ENCODE data around the gene CNKSR3.
"Not testable (repeated sequence)": the region's sequence is repeated elsewhere in the genome, so short reads cannot be mapped to it uniquely, and the experiment has no call there.

Gene CNKSR3

DNA sequence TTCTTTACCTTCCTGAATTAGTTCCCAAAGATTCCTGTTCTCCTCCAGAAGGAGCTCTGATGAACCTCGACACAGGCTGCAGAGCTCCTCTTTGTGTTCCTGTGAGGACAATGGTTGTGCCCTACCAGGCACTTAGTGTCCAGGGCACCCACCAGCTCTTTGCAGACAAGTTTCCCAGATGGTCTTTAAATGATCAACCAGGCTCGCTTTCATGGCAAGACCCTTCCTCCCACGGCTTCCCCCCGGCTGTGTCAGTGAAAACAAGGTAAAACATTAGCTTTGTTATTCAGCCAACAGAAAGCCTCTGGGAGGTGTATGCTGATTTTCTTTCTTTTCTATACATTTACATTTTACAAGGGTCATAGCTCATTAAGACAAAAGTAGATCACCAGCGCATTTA is 32.3 kb upstream of the CNKSR3 start:
- no peak overlapping the region for H3K4me2 ChIP-seq (ENCODE audit: low read length)
- no peak overlapping the region for H3K27ac ChIP-seq (ENCODE audit: low read depth, low read length, poor library complexity, severe bottlenecking)

DNA sequence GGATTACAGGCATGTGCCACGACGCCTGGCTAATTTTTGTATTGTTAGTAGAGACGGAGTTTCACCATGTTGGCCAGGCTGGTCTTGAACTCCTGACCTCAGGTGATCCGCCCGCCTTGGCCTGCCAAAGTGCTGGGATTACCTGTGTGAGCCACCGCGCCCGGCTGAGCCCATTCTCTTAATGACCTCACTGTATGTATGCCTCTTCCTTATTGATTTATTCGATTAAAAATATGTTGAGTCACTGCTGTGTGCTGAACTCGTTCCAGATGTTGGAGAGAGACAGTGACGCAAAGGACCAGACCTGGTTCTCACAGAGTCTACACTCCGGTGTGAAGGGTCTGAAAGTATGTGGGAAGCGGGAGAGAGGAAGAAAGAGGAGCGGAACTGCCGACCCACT is 31.4 kb upstream of the CNKSR3 start:
- not testable (repeated sequence) for H3K9ac ChIP-seq (ENCODE audit: low read length); H3F3A ChIP-seq (ENCODE audit: insufficient read depth, low read length); H3K4me2 ChIP-seq (ENCODE audit: low read length); H3K9me3 ChIP-seq (ENCODE audit: low read length); H3K4me3 ChIP-seq (ENCODE audit: low read depth, low read length, poor library complexity, severe bottlenecking); H3K79me2 ChIP-seq (ENCODE audit: insufficient read depth, low read length); H3K27me3 ChIP-seq (ENCODE audit: insufficient read depth, low read length); H3K4me1 ChIP-seq (ENCODE audit: insufficient read depth, low read length, severe bottlenecking); H2AFZ ChIP-seq (ENCODE audit: low read length); H3K9me2 ChIP-seq (ENCODE audit: low read depth, low read length); H3K36me3 ChIP-seq (ENCODE audit: insufficient read depth, low read length); H4K20me1 ChIP-seq (ENCODE audit: insufficient read depth, low read length); H3K27ac ChIP-seq (ENCODE audit: low read depth, low read length, poor library complexity, severe bottlenecking)

More for the DNA sequence above, 32.3 kb upstream of the CNKSR3 start:
- no peak for TF ChIP-seq EZH2 (IDR thresholded peaks at IDR 0.05; ENCODE audit: borderline replicate concordance, low read length)
- TF ChIP-seq, protein P1, sequence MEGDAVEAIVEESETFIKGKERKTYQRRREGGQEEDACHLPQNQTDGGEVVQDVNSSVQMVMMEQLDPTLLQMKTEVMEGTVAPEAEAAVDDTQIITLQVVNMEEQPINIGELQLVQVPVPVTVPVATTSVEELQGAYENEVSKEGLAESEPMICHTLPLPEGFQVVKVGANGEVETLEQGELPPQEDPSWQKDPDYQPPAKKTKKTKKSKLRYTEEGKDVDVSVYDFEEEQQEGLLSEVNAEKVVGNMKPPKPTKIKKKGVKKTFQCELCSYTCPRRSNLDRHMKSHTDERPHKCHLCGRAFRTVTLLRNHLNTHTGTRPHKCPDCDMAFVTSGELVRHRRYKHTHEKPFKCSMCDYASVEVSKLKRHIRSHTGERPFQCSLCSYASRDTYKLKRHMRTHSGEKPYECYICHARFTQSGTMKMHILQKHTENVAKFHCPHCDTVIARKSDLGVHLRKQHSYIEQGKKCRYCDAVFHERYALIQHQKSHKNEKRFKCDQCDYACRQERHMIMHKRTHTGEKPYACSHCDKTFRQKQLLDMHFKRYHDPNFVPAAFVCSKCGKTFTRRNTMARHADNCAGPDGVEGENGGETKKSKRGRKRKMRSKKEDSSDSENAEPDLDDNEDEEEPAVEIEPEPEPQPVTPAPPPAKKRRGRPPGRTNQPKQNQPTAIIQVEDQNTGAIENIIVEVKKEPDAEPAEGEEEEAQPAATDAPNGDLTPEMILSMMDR (IDR thresholded peaks at IDR 0.05; ENCODE audit: low read length), result no peak
- Histone ChIP-seq H3K36me3 (ENCODE audit: insufficient read depth, low read length) (no peaks in the 10 kb centered on the region), H3K79me2 (ENCODE audit: insufficient read depth, low read length) (no peaks in the 10 kb centered on the region), H2AFZ (ENCODE audit: low read length) (no peak overlapping the region), H3K4me3 (ENCODE audit: low read depth, low read length, poor library complexity, severe bottlenecking) (no peak overlapping the region), H4K20me1 (ENCODE audit: insufficient read depth, low read length) (no peaks in the 10 kb centered on the region), H3K9me3 (ENCODE audit: low read length) (no peaks in the 10 kb centered on the region), H3F3A (ENCODE audit: insufficient read depth, low read length) (no peaks in the 10 kb centered on the region), H3K27me3 (ENCODE audit: insufficient read depth, low read length) (no peaks in the 10 kb centered on the region), H3K4me1 (ENCODE audit: insufficient read depth, low read length, severe bottlenecking) (no peaks in the 10 kb centered on the region), H3K9ac (ENCODE audit: low read length) (no peak overlapping the region), H3K9me2 (ENCODE audit: low read depth, low read length) (no peaks in the 10 kb centered on the region)

DNA sequence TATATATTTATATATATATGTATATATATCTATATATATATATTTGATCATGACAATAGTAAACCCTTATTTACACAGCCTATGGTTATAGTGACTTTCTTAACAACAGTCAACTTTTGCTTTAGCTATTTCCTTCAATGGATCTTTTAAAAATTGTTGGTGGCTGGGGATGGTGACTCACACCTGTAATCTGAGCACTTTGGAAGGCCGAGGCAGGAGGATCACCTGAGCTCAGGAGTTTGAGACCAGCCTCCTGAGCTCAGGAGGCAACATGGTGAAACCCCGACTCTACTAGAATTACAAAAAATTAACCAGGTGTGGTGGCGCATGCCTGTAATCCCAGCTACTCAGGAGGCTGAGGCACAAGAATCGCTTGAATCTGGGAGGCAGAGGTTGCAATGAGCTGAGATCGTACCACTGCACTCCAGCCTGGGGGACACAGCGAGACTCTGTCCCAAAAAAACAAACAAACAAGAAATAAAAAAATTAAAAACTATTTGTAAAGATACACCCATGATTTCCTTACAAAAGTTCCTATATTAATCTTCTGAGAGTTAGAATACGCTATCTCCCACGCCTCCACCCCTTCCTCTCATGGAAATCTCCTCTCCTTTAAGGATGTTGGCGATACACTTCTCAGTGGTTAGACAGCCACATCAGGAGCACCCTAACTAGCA is 29.2 kb upstream of the CNKSR3 start:
- no peaks in the 10 kb centered on the region for H3K79me2 ChIP-seq (ENCODE audit: insufficient read depth, low read length)

More for the DNA sequence above, 29.2 kb upstream of the CNKSR3 start:
- Histone ChIP-seq H3K27me3 (ENCODE audit: insufficient read depth, low read length) (no peaks in the 10 kb centered on the region), H3K4me2 (ENCODE audit: low read length) (no peak overlapping the region), H3K9me3 (ENCODE audit: low read length) (no peaks in the 10 kb centered on the region), H3K27ac (ENCODE audit: low read depth, low read length, poor library complexity, severe bottlenecking) (no peak overlapping the region), H3K9ac (ENCODE audit: low read length) (no peak overlapping the region), H3K9me2 (ENCODE audit: low read depth, low read length) (no peaks in the 10 kb centered on the region), H3K36me3 (ENCODE audit: insufficient read depth, low read length) (no peaks in the 10 kb centered on the region), H4K20me1 (ENCODE audit: insufficient read depth, low read length) (no peaks in the 10 kb centered on the region), H3K4me1 (ENCODE audit: insufficient read depth, low read length, severe bottlenecking) (no peaks in the 10 kb centered on the region), H2AFZ (ENCODE audit: low read length) (no peak overlapping the region), H3F3A (ENCODE audit: insufficient read depth, low read length) (no peaks in the 10 kb centered on the region), H3K4me3 (ENCODE audit: low read depth, low read length, poor library complexity, severe bottlenecking) (no peak overlapping the region)
- TF ChIP-seq, protein P1 (IDR thresholded peaks at IDR 0.05; ENCODE audit: low read length), result no peak
- TF ChIP-seq EZH2 (IDR thresholded peaks at IDR 0.05; ENCODE audit: borderline replicate concordance, low read length), result no peak
